ENCODE results near the gene OLA1.

Gene OLA1

DNA sequence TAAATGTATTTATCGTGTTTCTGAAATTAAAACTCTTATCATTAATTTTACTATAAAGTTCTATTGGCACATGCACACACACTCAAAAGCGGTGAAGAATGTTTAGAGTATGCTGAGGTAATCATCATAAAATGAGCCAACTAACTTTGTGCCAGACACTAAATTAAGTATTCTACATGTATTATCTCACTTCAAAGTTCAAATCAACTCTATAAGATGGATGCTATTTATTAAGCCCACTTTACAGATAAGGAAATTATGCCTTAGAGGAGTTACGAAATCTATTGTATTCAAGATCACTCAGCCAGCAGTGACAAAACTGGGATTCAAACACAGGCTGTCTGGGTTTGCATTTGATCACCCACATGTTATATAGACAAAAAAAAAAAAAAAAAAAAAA lies 24.9 kb downstream of the OLA1 start:
- no peak for DNase-seq

DNA sequence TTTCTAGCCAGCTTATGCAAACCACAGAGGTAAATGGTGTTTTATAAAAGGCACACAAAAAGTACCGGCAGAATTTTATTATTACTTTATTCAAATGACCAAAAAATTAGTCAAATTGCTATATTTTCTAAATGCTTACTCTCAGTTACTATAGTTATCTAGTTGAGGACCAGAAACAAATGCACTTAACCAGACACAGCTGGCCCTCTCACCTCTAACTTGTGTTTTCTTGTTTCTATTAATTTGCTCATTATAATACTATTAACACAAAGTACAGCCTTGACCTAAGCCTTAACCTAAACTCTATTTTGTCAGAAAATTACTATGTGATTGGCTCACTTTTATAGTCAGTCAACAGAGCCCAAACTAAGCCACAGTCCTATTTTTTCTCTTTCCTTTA lies 26.2 kb downstream of the OLA1 start:
- no peak for DNase-seq

GRCh38 chr2:174219321-174219720 lies 29.0 kb downstream of the OLA1 start:
- DNase-seq = no peak

GRCh38 chr2:174218773-174219172 lies 29.6 kb downstream of the OLA1 start:
- no peak for DNase-seq

DNA sequence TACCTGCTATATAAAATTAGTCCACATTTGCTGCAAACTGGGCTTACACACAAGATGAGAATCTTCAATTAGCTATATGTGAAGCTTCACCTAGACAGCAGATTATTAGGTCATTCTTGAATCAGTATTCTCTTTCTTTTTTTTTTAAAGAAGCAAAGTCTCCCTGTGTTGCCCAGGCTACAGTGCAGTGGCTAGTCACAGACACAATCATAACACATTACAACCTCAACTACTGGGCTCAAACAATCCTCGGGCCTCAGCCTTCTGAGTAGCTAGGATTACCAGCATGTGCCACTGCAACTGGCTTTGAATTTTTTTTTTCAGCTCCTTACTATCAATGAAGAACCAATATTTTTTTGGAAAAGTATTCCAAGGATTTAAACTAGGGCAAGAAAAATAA lies 30.5 kb downstream of the OLA1 start:
- DNase-seq = no peak

DNA sequence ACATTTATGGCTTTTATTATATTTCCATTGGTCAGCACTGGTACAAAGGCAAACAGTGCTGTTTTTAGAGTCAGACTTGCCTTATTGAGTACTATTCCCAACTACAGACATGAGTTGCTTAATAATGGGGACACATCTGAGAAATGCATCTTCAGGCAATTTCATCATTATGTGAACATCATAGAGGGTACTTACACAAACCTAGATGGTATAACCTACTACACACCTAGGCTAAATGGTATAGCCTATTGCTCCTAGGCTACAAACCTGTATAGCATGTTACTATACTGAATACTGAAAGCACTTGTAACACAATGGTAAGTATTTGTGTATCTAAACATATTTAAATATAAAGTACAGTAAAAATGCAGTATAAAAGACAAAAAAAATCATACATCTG lies 36.4 kb downstream of the OLA1 start:
- no peak for DNase-seq

DNA sequence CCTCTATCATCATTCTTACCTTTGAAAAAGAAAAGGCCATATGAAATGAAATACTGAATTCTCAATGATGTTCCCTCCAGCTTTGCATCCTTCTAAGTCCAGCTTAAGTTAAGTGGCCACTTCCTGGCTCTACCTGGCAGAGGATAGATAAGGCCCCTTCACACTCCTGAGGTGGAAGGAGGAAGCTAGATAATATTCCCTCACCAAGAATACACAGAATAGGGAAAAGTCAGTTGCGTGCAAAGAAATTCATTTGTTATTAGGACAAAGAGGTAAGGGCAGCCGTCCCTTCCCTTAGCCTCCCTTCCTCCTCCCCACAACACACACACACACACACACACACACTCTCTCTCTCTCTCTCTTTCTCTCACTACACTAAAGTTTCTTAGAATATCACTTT lies 37.5 kb downstream of the OLA1 start:
- DNase-seq = no peak

DNA sequence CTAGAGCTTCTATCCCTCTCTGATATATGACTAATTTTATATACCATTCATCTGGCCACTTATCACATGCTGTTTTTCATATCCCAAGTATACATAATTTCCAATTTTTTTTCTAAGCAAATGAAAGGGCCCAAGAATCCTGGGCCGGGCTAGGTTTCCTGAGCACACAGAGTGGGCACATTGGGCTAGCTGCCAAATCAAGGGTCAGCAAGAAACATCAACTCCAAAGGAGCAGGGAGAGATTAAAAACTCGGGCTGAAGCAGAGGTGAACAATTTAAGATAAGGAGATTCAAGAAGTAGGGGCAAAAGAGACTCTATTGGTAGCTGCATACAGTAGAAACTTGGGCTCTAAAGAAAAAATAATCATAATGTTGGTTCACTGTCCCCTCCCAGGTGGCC lies 39.0 kb downstream of the OLA1 start:
- no peak for DNase-seq

DNA sequence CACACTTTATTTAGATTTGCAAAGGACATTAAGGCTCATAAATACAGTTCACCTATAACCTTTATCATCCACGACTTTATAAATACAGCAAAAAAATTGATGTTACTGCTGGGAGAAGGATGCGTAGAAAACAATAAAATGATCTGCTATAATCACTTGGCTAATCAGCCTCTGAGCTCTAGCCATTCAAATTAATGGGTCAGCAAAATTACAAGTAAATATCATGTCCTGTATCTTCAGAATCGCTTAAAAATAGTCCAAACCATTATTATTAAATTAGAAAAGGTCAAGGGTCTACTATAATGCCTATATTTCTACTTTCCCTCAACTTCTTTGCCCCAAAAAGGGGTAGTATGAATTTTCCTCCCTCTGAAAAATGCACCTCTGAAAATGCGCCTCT lies 40.3 kb downstream of the OLA1 start:
- no peak for DNase-seq

GRCh38 chr2:174205562-174205961 lies 42.8 kb downstream of the OLA1 start:
- no peak for DNase-seq

DNA sequence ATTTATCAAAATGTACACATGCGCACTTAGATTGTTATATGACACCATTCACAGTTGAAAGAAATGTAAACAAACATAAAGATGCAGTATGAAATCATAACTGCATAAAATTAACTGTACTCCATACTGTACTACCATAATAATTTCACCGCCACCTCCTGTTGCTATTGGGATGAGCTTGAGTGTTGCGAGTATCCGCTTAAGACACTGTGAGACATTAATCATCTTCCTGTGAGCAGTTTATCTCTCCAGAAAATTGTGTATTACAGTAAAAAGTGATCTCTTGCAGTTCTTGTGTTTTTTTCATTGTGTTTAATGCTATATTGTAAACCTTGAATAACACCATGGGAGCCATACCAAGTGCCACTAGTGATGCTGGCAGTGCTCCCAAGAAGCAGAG lies 46.1 kb downstream of the OLA1 start:
- no peak for DNase-seq

DNA sequence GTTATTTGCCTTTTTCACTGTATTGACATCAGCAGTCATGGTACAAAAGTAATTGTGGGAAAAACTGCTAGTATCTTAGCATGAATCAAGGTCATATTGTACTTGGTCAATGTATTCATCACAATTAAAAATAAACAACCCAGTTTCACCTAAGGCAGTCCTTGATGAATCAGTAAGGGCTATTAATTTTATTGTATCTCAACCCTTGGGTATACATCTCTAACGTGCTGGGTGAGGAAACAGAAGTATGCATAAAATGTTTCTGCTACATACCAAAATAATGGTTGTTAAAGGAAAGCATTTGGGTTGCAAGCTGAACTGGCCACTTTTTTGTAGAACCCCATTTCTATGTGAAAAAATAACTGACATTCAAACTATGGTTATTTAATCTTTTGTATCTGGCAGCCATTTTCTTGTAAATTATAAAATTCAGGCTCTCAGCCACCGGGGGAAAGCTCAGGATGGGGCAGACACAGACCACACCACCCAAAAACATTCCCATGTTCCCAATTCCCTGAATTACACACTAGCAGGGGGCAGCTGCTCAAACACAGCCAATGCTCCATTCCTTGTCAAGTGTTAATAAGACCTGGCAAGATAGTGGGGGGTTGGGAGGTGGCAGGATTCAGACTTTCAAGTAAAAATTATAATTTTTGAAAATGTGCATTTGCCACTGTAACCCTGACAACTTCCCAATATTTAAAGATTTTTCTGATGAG lies 49.3 kb downstream of the OLA1 start:
- no peak for DNase-seq

DNA sequence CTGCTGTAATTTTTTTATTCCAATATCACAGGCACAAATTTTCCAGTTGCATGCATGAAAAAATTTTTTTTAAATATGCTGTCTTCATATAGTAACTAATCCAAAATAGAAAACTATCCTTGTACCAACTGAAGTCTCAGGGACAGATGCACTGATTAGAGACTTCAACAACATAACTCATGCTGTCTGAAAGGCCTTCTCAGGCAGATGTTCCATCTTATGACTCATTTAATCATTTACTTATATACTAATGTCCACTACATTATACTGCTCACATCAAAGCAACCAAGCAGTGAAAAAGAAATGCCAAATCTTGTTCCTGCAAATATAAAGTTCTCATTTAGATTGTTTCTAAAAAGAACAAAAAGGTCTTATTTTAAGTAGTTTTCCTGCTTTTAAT lies 53.1 kb downstream of the OLA1 start:
- no peak for DNase-seq

DNA sequence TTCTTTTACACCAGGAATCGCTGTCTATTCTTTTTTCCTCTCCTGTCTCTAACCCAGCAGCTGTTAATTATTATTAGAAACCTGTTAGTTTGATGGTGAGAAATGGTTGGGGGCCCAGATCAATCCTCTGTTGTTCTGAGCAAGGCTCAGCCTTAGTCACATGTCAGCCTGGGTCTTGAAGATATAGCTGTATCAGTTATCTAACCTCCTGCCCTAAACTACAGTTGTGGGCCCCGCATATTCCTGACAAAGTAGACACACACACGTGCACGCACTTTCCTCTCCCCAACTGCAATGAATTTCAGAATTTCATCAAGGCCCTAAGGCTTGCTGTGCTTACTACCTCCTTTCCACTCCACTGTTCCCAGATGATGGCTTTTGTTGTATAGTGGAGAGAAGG lies 54.6 kb downstream of the OLA1 start:
- DNase-seq = no peak

DNA sequence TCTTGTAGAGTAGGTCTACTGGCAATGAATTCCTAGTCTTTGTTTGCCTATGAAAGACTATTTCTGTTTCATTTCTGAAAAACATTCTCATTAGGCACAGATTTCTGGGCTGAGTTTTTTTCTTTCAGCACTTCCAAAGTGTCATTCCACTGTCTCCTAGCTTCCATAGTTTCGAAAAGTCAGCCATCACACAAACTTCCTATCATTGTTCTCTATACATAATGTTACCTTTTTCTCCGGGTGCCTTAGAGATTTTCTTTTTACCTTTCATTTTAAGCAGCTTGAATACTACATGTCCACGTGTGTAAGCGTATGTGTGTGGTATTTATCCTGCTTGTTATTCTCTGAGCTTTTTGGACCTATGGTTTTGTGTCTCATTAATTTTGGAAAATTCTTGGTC lies 55.7 kb downstream of the OLA1 start:
- DNase-seq = no peak

GRCh38 chr2:174191342-174192074 lies 56.8 kb downstream of the OLA1 start:
- no peak for DNase-seq

- no peak for DNase-seq
These were observed 63.4 kb downstream of the OLA1 start for GRCh38 chr2:174184915-174185314.

DNA sequence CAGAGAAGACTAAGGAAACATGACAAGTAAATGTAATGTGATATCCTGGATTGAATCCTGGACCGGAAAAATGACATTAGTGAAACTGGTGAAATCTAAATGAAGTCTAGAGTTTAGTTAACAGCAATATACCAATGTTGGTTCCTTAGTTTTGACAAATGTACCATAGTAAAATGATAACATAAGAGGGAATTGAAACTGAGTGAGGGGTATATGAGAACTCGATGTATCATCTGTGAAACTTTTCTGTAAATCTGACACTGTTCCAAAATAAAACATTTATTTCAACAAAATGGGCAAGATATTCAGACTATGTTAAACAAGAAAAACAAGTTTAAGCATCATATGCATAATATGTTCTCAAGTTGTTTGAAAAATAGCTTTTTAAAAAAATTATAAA lies 63.8 kb downstream of the OLA1 start:
- no peak for DNase-seq

DNA sequence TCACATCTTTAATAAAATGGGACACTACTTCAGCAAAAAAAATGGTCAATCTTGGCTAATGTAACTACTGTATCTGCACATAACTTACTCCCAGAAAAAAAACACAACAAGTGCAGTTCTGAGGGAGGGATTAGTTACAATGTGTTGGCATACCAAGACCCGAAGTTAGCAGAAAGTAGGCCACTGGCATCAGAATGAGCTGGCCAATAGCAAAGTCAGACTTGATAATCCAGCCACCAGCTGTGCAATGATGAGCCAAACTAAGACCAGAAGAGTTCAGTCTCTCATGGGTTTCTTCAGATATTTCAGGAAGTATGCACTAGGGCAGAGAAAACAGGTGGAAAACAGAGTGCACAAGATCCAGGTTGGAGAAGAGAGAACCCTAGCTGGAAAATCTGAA lies 65.3 kb downstream of the OLA1 start:
- DNase-seq = no peak

DNA sequence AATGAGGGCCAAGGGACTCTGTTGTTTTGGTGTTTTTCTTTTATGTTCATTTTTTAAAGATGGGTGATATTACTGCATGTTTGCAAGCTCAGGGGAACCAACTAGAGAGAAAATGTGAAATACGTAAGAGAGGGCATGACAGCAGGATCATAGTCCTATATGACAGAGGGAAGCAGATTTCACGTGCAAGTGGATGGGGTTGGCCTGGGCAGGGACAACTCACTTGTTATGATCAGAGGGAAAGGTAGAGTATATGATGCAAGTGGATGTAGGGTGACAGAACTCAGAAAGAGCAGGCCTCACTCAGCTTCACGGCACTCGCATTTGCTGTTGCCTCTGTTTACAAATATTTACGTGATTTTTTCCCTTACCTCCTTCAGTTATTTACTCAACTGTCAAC lies 67.0 kb downstream of the OLA1 start:
- DNase-seq = no peak

GRCh38 chr2:174180726-174181236 lies 67.6 kb downstream of the OLA1 start:
- DNase-seq = no peak

GRCh38 chr2:174180165-174180724 lies 68.1 kb downstream of the OLA1 start:
- DNase-seq = no peak

DNA sequence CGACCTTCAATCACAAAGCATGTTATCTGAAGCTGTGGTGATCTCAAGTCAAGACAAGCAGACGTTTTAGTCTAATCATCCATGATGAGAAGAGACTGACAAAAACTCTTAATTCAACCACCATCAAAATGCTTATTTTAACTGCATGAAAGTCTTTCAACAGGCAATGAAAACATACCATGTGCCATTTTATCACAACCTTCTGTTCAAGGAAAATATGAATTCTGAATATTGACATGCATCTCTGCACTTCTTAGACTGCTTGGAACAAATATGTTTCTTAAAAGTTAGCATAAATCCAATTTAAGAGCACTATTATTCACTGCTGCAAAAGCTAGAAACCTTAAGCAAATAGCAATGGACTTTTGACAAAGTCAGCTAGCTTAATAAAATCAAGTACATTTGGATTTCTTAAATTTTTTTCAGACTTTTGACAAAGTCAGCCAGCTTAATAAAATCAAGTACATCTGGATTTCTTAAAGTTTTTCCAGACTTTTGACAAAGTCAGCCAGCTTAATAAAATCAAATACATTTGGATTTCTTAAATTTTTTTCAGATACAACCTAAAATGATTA lies 70.9 kb downstream of the OLA1 start:
- DNase-seq = no peak

GRCh38 chr2:174176898-174177297 lies 71.4 kb downstream of the OLA1 start:
- no peak for DNase-seq
